Smooth muscle cell (in vitro differentiated cells): ENCODE data around the gene VWA5A. TPM values are rescaled to one million over a fixed set of nuclear protein-coding genes. Genes with fewer than 3 reads are reported as not detected.

Experiments used
- DNase-seq: peaks from one replicate; lab custom pipeline; 2025; ENCODE audit not compliant: unreplicated experiment; lab: John Stamatoyannopoulos, UW
- H2AFZ ChIP-seq: fragments of 200-600 bp; sonication (generic); 2 replicates; pipeline ENCODE4 v1.6.0; 2016; ENCODE audit warnings: antibody characterized with exemption, low read depth, mild to moderate bottlenecking
- H3F3A ChIP-seq: fragments of 200-600 bp; sonication (generic); 2 replicates; pipeline ENCODE4 v1.6.0; 2017; ENCODE audit warnings: antibody characterized with exemption, low read depth
- H3K27ac ChIP-seq: fragments of 200-600 bp; sonication (generic); 2 replicates; pipeline ENCODE4 v1.5.1; 2016; ENCODE audit warnings: low read depth, mild to moderate bottlenecking
- H3K27me3 ChIP-seq: fragments of 200-600 bp; sonication (generic); 2 replicates; pipeline ENCODE4 v1.6.1; 2016; ENCODE audit warnings: low read depth, mild to moderate bottlenecking
- H3K36me3 ChIP-seq: fragments of 200-600 bp; sonication (generic); 2 replicates; pipeline ENCODE4 v1.5.1; 2016; ENCODE audit warnings: low read depth
- H3K4me1 ChIP-seq: fragments of 200-600 bp; sonication (generic); 2 replicates; pipeline ENCODE4 v1.5.1; 2016; ENCODE audit warnings: low read depth
- H3K4me2 ChIP-seq: fragments of 200-600 bp; sonication (generic); 2 replicates; pipeline ENCODE4 v1.6.0; 2016; ENCODE audit warnings: mild to moderate bottlenecking
- H3K4me3 ChIP-seq: fragments of 200-600 bp; sonication (generic); 2 replicates; pipeline ENCODE4 v1.5.1; 2016; ENCODE audit warnings: mild to moderate bottlenecking
- H3K79me2 ChIP-seq: fragments of 200-600 bp; sonication (generic); 2 replicates; pipeline ENCODE4 v1.6.0; 2016; ENCODE audit warnings: low read depth, mild to moderate bottlenecking
- H3K9ac ChIP-seq: fragments of 200-600 bp; sonication (generic); 2 replicates; pipeline ENCODE4 v1.6.0; 2016; ENCODE audit warnings: low read depth
- H3K9me3 ChIP-seq: fragments of 200-600 bp; sonication (generic); replicated peaks from 2 replicates; pipeline ENCODE4 v1.5.1; 2016; ENCODE audit warnings: low read depth
- H4K20me1 ChIP-seq: fragments of 200-600 bp; sonication (generic); 2 replicates; pipeline ENCODE4 v1.6.0; 2016; ENCODE audit warnings: low read depth
- CTCF ChIP-seq: fragments of 200-600 bp; sonication (generic); IDR thresholded peaks from 2 replicates; pipeline ENCODE4 v1.5.1; 2017; ENCODE audit warnings: borderline replicate concordance, mild to moderate bottlenecking, antibody characterized with exemption; ENCODE audit not compliant: insufficient read depth, poor library complexity, severe bottlenecking
- WGBS: methylation state at CpG from one replicate; pipeline ENCODE4 v1.1.7; 2016; ENCODE audit warnings: low lambda C conversion rate; 5-methylcytosine and 5-hydroxymethylcytosine counted together
- polyA plus RNA-seq: library from polyadenylated mRNA; unstranded; fragments of >200 nt; fragmentation: Nextera tagmentation; extraction: Ambion mirVana; gene quantifications from 2 replicates; pipeline ENCODE4 v1.2.1, GENCODE V29; 2016
- total RNA-seq: library from RNA; depleted of rRNA; stranded (reverse); fragments of >200 nt; gene quantifications from 2 replicates; pipeline ENCODE4 v1.2.3, GENCODE V29; 2014

The VWA5A gene
- total and polyA plus RNA-seq, 2 experiments from 2014 or later, result 11.5 to 12.3 TPM

DNA sequence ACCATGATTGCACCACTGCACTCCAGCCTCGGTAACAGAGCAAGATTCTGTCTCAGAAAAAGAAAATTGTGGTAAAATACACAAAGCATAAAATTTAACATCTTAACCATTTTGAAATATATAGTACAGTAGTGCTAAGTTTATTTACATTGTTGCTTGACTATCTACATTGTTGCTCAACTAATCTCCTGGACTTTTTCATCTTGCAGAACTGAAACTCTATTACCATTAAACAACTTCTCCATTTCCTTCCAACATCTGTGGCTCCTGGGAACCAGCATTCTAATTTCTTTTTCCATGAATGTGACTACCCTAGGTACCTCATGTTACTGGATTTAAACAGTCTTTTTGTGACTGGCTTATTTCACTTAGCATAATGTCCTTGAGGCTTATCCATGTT lies 13.5 kb upstream of the VWA5A start:
- Histone ChIP-seq H4K20me1 (no peaks in the 10 kb centered on the region), H3K36me3 (no peaks in the 10 kb centered on the region), H2AFZ (no peak overlapping the region), H3K9me3 (no peaks in the 10 kb centered on the region), H3K79me2 (no peaks in the 10 kb centered on the region), H3K4me2 (no peak overlapping the region), H3K27ac (no peak overlapping the region), H3K4me3 (no peak overlapping the region), H3F3A (no peaks in the 10 kb centered on the region), H3K4me1 (no peaks in the 10 kb centered on the region), H3K27me3 (no peaks in the 10 kb centered on the region), H3K9ac (no peak overlapping the region)
- whole genome bisulfite sequencing, result 87% methylated on average over 1 of the region's 1 CpG
- DNase-seq, result no peak
- TF ChIP-seq CTCF, result no peak

DNA sequence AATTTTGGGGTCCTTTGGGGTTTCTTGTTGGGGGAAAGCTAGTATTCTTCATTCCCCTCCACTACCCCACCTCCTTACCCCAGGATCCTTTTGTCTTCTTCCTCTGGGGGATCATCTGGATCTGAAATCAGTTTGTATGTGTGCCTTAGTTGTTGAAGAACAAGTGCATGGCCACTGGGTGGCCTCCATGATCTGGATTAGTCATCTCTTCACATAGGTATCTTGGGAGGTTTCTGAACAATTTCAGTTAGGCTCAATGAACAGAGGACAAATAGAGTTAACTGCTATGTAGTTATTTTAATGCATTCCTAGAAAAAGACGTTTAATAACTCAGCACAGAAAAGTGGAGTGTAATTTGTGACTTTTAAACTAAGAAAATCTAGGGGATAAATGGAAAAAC lies 7.1 kb upstream of the VWA5A start:
- Histone ChIP-seq H3K27me3 (no peaks in the 10 kb centered on the region), H2AFZ (no peak overlapping the region), H3F3A (no peaks in the 10 kb centered on the region), H3K27ac (no peak overlapping the region), H3K4me3 (no peak overlapping the region), H3K79me2 (no peaks in the 10 kb centered on the region), H3K9me3 (no peaks in the 10 kb centered on the region), H3K36me3 (no peaks in the 10 kb centered on the region), H3K9ac (no peak overlapping the region), H4K20me1 (no peaks in the 10 kb centered on the region), H3K4me2 (no peak overlapping the region), H3K4me1 (no peaks in the 10 kb centered on the region)
- DNase-seq, result no peak
- 8% methylated on average over 1 of the region's 1 CpG for WGBS
- TF ChIP-seq CTCF, result no peak

DNA sequence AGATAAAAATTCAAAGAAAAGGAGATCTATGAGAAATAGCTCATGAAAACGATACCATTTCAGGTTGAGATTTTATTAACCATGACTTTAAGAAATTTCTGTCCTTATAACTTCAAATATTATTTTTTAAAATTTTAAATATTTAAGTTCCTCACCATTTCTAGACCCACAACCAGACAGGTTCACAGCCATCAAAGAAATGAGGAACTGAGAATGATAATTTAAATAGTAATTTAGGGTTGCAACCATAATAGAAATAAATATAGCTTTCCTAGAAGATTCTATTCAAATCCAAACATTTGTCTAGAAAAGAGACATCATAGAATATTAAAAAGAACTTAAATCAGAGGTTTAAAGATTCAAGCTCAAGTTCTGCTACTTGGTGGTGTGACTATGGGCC lies 5.9 kb upstream of the VWA5A start:
- Histone ChIP-seq H3K36me3 (no peaks in the 10 kb centered on the region), H4K20me1 (no peaks in the 10 kb centered on the region), H3K4me2 (no peak overlapping the region), H3K9ac (no peak overlapping the region), H3K79me2 (no peaks in the 10 kb centered on the region), H3K9me3 (no peaks in the 10 kb centered on the region), H3K27ac (no peak overlapping the region), H3K4me3 (no peak overlapping the region), H3K4me1 (no peaks in the 10 kb centered on the region), H2AFZ (no peak overlapping the region), H3K27me3 (no peaks in the 10 kb centered on the region), H3F3A (no peaks in the 10 kb centered on the region)
- DNase-seq, result no peak
- WGBS, result 85% methylated on average over 1 of the region's 1 CpG
- no peak for TF ChIP-seq CTCF

DNA sequence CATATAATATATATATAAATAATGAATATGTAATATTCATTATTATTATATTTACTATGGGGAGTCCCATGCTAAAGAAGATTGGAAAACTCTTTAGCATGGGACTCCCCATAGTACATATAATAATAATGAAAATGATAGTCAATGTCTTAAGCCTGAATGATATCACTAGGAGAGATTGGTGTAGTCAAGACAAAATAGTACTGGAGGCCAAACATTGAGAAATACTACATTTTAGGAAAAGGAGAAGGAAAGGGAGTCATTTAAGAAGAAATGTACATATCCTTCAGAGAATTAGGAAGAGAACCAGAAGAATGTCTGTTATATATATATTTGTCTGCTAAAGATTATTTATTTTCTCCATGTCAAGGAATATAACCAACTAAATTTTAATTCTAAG lies 5.0 kb upstream of the VWA5A start:
- Histone ChIP-seq H3K9me3 (no peaks in the 10 kb centered on the region), H3K4me2 (no peak overlapping the region), H3K36me3 (no peaks in the 10 kb centered on the region), H4K20me1 (no peaks in the 10 kb centered on the region), H3K9ac (no peak overlapping the region), H2AFZ (no peak overlapping the region), H3K79me2 (no peaks in the 10 kb centered on the region), H3K27ac (no peak overlapping the region), H3K4me3 (no peak overlapping the region), H3K4me1 (peaks cover 7% of the 10 kb centered on the region), H3K27me3 (no peaks in the 10 kb centered on the region), H3F3A (no peaks in the 10 kb centered on the region)
- TF ChIP-seq CTCF, result no peak
- DNase-seq, result no peak
